ENCODE data around the gene OR5H2. TPM values are rescaled to one million over a fixed set of nuclear protein-coding genes. Genes with fewer than 3 reads are reported as not detected.

OR5H2 gene
- total RNA-seq, 1 experiment from 2014 or later: not detected

GRCh38 chr3:98262046-98262445, 20.3 kb upstream of the OR5H2 start:
- ChIA-PET POLR2A (no interaction called here), CTCF (no interaction called here)
- in situ Hi-C loops (cut with HindIII; ENCODE audit: low pct_unique_long_range_greater_than_20kb, low sequenced_read_pairs) (no loop called here), intact Hi-C loops (cut with micrococcal nuclease; ENCODE audit: unreplicated experiment) (loop anchor here (10.0 kb wide), 1 partner anchor 57 kb away; no protein-coding TSS in a partner anchor)
- BruUV-seq (replicated peaks): no TSS peak
- H3K27me3 ChIP-seq (ENCODE audit: control insufficient read depth, insufficient read depth, low read length): no peaks in the 10 kb centered on the region
- H3K9me3 ChIP-seq (ENCODE audit: control insufficient read depth, insufficient read depth, low read depth, low read length): no peaks in the 10 kb centered on the region
- TF ChIP-seq SIN3A (IDR thresholded peaks at IDR 0.05; ENCODE audit: borderline replicate concordance, insufficient read depth, low read depth, low read length) (no peak), REST (IDR thresholded peaks at IDR 0.05; ENCODE audit: insufficient read depth in 1 of 2, low read depth in 2 of 2, low read length in 1 of 2) (no peak), POLR2AphosphoS5 (IDR thresholded peaks at IDR 0.05; ENCODE audit: low read depth, low read length) (no peak), CTCF (IDR thresholded peaks at IDR 0.05) (no peak), TCF7L2 (IDR thresholded peaks at IDR 0.05; ENCODE audit: low read depth, low read length) (no peak)
- H3K4me3 ChIP-seq (ENCODE audit: low read depth in 2 of 2, low read length in 2 of 2): no peak overlapping the region
- DNase-seq (ENCODE audit: low read depth, low spot score): no peak
- H3K4me1 ChIP-seq (ENCODE audit: control insufficient read depth, insufficient read depth, low read length): no peaks in the 10 kb centered on the region
- no peaks in the 10 kb centered on the region for H3K36me3 ChIP-seq (ENCODE audit: control insufficient read depth, insufficient read depth, low read length)
- no peak for ATAC-seq
- H3K27ac ChIP-seq (ENCODE audit: low read length): no peak overlapping the region

- Histone ChIP-seq H3K9me3 (ENCODE audit: control insufficient read depth, insufficient read depth, low read depth, low read length) (no peaks in the 10 kb centered on the region), H3K36me3 (ENCODE audit: control insufficient read depth, insufficient read depth, low read length) (no peaks in the 10 kb centered on the region), H3K4me3 (ENCODE audit: low read depth in 2 of 2, low read length in 2 of 2) (no peak within 1 kb of the TSS), H3K27ac (ENCODE audit: low read length) (no peak within 1 kb of the TSS), H3K27me3 (ENCODE audit: control insufficient read depth, insufficient read depth, low read length) (no peaks in the 10 kb centered on the region), H3K4me1 (ENCODE audit: control insufficient read depth, insufficient read depth, low read length) (no peaks in the 10 kb centered on the region)
- ATAC-seq (no peak), DNase-seq (ENCODE audit: low read depth, low spot score) (no peak)
- ChIA-PET CTCF (no interaction called here), POLR2A (no interaction called here)
- TF ChIP-seq TCF7L2 (IDR thresholded peaks at IDR 0.05; ENCODE audit: low read depth, low read length) (no peak), SIN3A (IDR thresholded peaks at IDR 0.05; ENCODE audit: borderline replicate concordance, insufficient read depth, low read depth, low read length) (no peak), POLR2AphosphoS5 (IDR thresholded peaks at IDR 0.05; ENCODE audit: low read depth, low read length) (no peak), CTCF (IDR thresholded peaks at IDR 0.05) (no peak), REST (IDR thresholded peaks at IDR 0.05; ENCODE audit: insufficient read depth in 1 of 2, low read depth in 2 of 2, low read length in 1 of 2) (no peak)
- intact Hi-C loops (cut with micrococcal nuclease; ENCODE audit: unreplicated experiment): loop anchor here (10.0 kb wide), 1 partner anchor 59 kb away; no protein-coding TSS in a partner anchor
- BruUV-seq (replicated peaks): no TSS peak
- in situ Hi-C loops (cut with HindIII; ENCODE audit: low pct_unique_long_range_greater_than_20kb, low sequenced_read_pairs): no loop called here
Measured at GRCh38 chr3:98263944-98264343, 18.4 kb upstream of the OR5H2 start, which contains the start of gene OR5H6. OR5H6 (plus strand) TSS chr3:98264244; CDS start chr3:98264333, 89 bp downstream.
